GM12873 (cell line): ENCODE data around the gene FNDC1.

Experiments used
- CTCF ChIP-seq: IDR thresholded peaks from 2 replicates; pipeline ENCODE4 v1.5.1; 2012; ENCODE audit warnings: low read depth, mild to moderate bottlenecking, moderate library complexity, low read length, control low read depth; ENCODE audit not compliant: insufficient read depth; ENCODE audit errors: missing control alignments

Gene FNDC1

GRCh38 chr6:159220093-159220492 is 50.9 kb downstream of the FNDC1 start:
- TF ChIP-seq CTCF: no peak

- no peak for TF ChIP-seq CTCF
These were observed 52.4 kb downstream of the FNDC1 start for GRCh38 chr6:159221486-159222170.

- no peak for TF ChIP-seq CTCF
These were observed 55.3 kb downstream of the FNDC1 start for GRCh38 chr6:159224452-159224851.

- no peak for TF ChIP-seq CTCF
These were observed 60.5 kb downstream of the FNDC1 start for GRCh38 chr6:159229651-159230051.

- TF ChIP-seq CTCF: no peak
These were observed 63.0 kb downstream of the FNDC1 start for GRCh38 chr6:159232106-159232645.

- no peak for TF ChIP-seq CTCF
These were observed 63.6 kb downstream of the FNDC1 start for GRCh38 chr6:159232751-159233150.

GRCh38 chr6:159233365-159234101 is 64.3 kb downstream of the FNDC1 start:
- no peak for TF ChIP-seq CTCF
